HAP-1 (cell line): Measurements from ENCODE around the gene SRRT.
"Not testable (repeated sequence)": the region's sequence is repeated elsewhere in the genome, so short reads cannot be mapped to it uniquely, and the experiment has no call there.

ENCODE experiments used
- DNase-seq, 2 experiments: peaks; one replicate each; pipeline ENCODE4 v3.0.0-alpha.2; 2016 to 2020; ENCODE audit warnings: low spot score in 2 of 2
- H3K27me3 ChIP-seq: fragments of 250-450 bp; sonication (Bioruptor Pico); 2 replicates; pipeline ENCODE4 v1.5.1; 2020; ENCODE audit warnings: low read depth, mild to moderate bottlenecking, moderate library complexity
- H3K36me3 ChIP-seq: fragments of 250-450 bp; sonication (Bioruptor Pico); replicated peaks from 2 replicates; pipeline ENCODE4 v1.5.1; 2020; ENCODE audit warnings: mild to moderate bottlenecking
- H3K4me1 ChIP-seq: fragments of 250-450 bp; sonication (Bioruptor Pico); 2 replicates; pipeline ENCODE4 v1.5.1; 2020; ENCODE audit warnings: mild to moderate bottlenecking
- H3K4me3 ChIP-seq: fragments of 250-450 bp; sonication (Bioruptor Pico); 2 replicates; pipeline ENCODE4 v1.5.1; 2020; ENCODE audit warnings: mild to moderate bottlenecking, moderate library complexity
- H3K9me3 ChIP-seq: fragments of 250-450 bp; sonication (Bioruptor Pico); 2 replicates; pipeline ENCODE4 v1.5.1; 2020; ENCODE audit warnings: mild to moderate bottlenecking, moderate library complexity
- in situ Hi-C: fragments of 300-500 bp; cut with MboI; formaldehyde crosslinking; loops from 3 replicates; pipeline ENCODE4 v1.14.3; 2020; ENCODE audit warnings: low sequenced_read_pairs, inconsistent platforms, mixed read lengths

Gene SRRT

DNA sequence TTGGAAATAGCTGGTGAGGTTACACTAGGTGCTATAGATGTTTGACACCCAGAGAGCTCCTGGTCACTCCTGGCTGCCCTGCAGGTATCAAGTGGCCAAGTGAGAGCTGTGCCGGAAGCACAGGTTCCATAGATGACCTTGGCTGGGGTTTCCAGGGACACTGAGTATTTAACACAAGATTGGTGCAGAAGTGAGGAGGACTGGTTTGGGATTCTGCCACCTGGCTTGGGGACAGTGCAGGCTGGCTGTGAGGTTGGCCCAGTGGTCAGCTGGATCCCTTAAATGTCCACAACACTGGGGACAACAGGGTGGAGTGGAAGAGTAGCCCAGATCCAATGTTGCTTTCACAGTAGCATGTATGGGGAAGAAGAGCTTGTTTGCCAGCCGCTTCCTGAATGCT is 26.1 kb downstream of the SRRT start:
- in situ Hi-C loops, result no loop called here
- peaks cover 4% of the 10 kb centered on the region; the same call in 1 of the 2 replicates for H3K27me3 ChIP-seq

GRCh38 chr7:100901921-100902332 is 27.0 kb downstream of the SRRT start:
- Histone ChIP-seq H3K4me3 (no peak overlapping the region), H3K36me3 (no peaks in the 10 kb centered on the region), H3K4me1 (no peaks in the 10 kb centered on the region), H3K27me3 (no peaks in the 10 kb centered on the region), H3K9me3 (no peaks in the 10 kb centered on the region)
- DNase-seq, result no peak
- in situ Hi-C loops, result no loop called here

More for the DNA sequence above, 26.1 kb downstream of the SRRT start:
- no peak for DNase-seq
- Histone ChIP-seq H3K36me3 (no peaks in the 10 kb centered on the region), H3K4me3 (no peak overlapping the region), H3K9me3 (no peaks in the 10 kb centered on the region), H3K4me1 (peaks cover 4% of the 10 kb centered on the region)

DNA sequence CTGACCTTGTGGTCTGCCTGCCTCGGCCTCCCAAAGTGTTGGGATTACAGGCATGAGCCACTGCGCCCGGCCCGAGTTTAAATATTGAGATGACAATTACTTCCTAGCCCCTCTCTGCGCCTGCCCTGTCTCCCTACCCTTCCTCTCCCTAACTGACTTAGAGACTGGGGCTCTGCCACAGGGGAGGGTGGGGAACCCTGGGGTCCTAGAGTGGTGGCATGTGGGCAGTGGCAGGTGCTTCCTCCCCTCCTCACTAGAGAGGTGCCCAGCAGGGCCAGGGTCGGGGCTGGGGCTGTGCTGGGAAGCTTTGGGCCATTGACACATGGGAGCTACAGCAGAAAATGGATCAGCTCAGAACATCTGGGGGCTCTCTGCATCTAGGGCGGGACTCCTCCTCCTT is 27.7 kb downstream of the SRRT start:
- no peaks in the 10 kb centered on the region for H3K27me3 ChIP-seq
- H3K9me3 ChIP-seq, result no peaks in the 10 kb centered on the region
- in situ Hi-C loops, result no loop called here
- no peak overlapping the region for H3K4me3 ChIP-seq
- H3K36me3 ChIP-seq, result no peaks in the 10 kb centered on the region
- no peak for DNase-seq
- H3K4me1 ChIP-seq, result no peaks in the 10 kb centered on the region

GRCh38 chr7:100908512-100908911 is 33.6 kb downstream of the SRRT start:
- Histone ChIP-seq H3K9me3 (no peaks in the 10 kb centered on the region), H3K36me3 (no peaks in the 10 kb centered on the region), H3K4me1 (no peaks in the 10 kb centered on the region), H3K4me3 (no peak overlapping the region), H3K27me3 (no peaks in the 10 kb centered on the region)
- in situ Hi-C loops, result no loop called here
- no peak for DNase-seq

DNA sequence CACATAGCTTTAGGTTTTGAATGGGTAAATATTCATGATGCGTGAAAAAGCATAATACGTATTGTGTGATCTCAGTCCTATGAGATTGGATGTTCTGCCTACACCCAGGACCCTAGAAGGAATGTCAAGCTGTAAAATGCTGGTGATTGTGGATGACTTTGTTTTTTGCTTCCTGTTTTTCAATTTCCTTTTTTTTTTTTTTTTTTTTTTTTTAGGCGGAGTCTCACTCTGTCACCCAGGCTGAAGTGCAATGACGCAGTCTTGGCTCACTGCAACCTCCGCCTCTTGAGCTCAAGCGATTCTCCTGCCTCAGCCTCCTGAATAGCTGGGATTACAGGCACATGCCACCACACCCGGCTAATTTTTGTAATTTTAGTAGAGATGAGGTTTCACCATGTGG is 35.5 kb downstream of the SRRT start:
- in situ Hi-C loops, H3K27me3 ChIP-seq, H3K4me3 ChIP-seq, DNase-seq, H3K36me3 ChIP-seq, H3K4me1 ChIP-seq, H3K9me3 ChIP-seq: not testable (repeated sequence)

GRCh38 chr7:100911484-100911883 is 36.6 kb downstream of the SRRT start:
- no peak for DNase-seq
- in situ Hi-C loops, result no loop called here
- Histone ChIP-seq H3K4me1 (no peaks in the 10 kb centered on the region), H3K9me3 (no peaks in the 10 kb centered on the region), H3K36me3 (no peaks in the 10 kb centered on the region), H3K4me3 (no peak overlapping the region), H3K27me3 (no peaks in the 10 kb centered on the region)

DNA sequence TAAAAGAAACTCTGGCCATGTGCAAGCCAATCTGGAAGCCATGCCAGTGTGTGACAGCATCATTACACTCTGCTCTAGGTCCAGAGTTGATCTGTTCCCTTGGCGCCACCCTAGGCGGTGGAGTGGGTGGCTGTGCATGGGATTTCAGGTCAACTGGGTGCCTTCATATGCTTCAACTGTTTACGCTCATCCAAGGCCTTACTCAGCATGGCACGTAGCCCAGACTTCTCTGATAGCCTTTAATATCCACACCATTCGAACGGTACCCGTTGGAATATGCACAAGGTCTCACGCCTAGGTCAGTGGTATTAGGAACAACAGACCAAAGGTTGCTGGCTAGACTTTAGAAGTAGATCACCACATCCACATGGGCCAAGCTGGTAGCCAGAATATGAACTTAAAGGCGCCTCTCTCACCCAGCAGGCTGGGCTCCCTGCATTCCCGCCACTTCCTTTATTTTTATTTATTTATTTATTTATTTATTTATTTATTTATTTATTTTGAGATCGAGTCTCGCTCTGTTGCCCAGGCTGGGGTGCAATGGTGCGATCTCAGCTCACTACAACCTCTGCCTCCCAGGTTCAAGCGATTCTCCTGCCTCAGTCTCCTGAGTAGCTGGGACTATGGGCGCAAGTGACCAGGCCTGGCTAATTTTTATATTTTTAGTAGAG is 39.4 kb downstream of the SRRT start:
- Histone ChIP-seq H3K4me1 (no peaks in the 10 kb centered on the region), H3K36me3 (no peaks in the 10 kb centered on the region), H3K27me3 (no peaks in the 10 kb centered on the region), H3K4me3 (no peak overlapping the region), H3K9me3 (no peaks in the 10 kb centered on the region)
- in situ Hi-C loops, result no loop called here
- DNase-seq, result no peak

- Histone ChIP-seq H3K9me3 (no peaks in the 10 kb centered on the region), H3K27me3 (no peaks in the 10 kb centered on the region), H3K4me1 (no peaks in the 10 kb centered on the region), H3K4me3 (no peak overlapping the region), H3K36me3 (no peaks in the 10 kb centered on the region)
- DNase-seq, result no peak
- in situ Hi-C loops, result no loop called here
Measured at GRCh38 chr7:100914879-100915447, 40.1 kb downstream of the SRRT start.

GRCh38 chr7:100919335-100919734 is 44.4 kb downstream of the SRRT start:
- H3K4me1 ChIP-seq, DNase-seq, H3K9me3 ChIP-seq, H3K4me3 ChIP-seq, H3K27me3 ChIP-seq, in situ Hi-C loops, H3K36me3 ChIP-seq: not testable (repeated sequence)

- DNase-seq, H3K27me3 ChIP-seq, H3K4me3 ChIP-seq, H3K9me3 ChIP-seq, in situ Hi-C loops, H3K36me3 ChIP-seq, H3K4me1 ChIP-seq: not testable (repeated sequence)
Measured at GRCh38 chr7:100919779-100920437, 45.0 kb downstream of the SRRT start.

DNA sequence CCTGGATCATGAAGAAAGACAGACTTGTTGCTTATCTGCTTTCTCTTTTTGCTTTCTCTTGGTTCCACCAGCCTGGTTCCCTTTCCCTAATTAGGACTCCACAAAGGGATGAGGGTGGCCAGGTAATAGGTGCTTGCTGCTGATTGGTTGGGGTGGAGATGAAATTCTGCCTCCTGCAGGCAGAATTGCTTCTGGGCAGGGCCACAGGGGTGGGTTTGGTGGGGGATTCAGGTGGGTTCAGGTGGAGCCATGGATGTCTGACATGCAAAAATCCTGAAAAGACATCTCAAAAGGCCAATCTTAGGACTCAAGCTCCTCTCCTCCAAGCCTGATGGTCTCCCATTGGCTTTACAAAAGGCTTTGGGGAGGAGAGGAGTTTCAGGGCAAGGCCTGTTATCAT is 46.1 kb downstream of the SRRT start:
- no peaks in the 10 kb centered on the region for H3K9me3 ChIP-seq
- no peaks in the 10 kb centered on the region for H3K27me3 ChIP-seq
- no peak for DNase-seq
- H3K4me1 ChIP-seq, result no peaks in the 10 kb centered on the region
- in situ Hi-C loops, result no loop called here
- H3K4me3 ChIP-seq, result no peak overlapping the region
- no peaks in the 10 kb centered on the region for H3K36me3 ChIP-seq

DNA sequence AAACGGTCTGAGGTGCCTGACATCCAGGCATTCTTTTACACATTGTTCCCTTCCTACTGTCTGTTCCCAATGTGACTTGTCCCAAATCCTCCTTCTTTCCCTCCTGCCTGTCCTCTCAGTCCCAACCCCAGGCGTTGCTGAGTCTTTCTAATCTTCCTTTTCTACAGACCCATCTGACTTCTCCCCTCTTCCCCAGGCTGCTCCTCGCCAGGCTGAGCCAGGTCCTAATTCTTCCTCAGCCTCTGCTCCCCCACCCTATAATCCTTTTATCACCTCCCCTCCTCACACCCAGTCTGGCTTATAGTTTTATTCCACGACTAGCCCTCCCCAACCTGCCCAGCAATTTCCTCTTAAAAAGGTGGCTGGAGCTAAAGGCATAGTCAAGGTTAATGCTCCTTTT is 48.7 kb downstream of the SRRT start:
- H3K4me1 ChIP-seq, H3K4me3 ChIP-seq, H3K9me3 ChIP-seq, DNase-seq, H3K27me3 ChIP-seq, H3K36me3 ChIP-seq, in situ Hi-C loops: not testable (repeated sequence)

DNA sequence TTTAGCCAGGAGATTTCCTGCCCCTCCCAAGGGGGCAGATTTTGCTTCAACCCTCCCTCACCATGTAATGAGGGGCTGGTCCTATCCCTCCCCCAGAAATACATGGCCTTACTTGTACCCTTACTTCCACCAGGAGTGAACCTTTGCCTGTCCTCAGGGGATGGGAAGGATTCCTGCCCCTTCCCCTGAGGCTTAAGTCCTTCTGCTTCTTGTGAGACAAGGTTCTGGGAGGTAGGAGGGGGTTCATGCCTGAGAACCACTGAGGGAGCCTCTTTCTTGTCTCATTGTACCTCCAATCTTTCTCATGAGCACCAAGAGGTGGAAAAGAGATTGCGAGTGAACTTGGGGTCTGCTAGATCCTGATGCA is 54.9 kb downstream of the SRRT start:
- H3K4me3 ChIP-seq, result no peak overlapping the region
- H3K9me3 ChIP-seq, result no peaks in the 10 kb centered on the region
- in situ Hi-C loops, result no loop called here
- H3K36me3 ChIP-seq, result no peaks in the 10 kb centered on the region
- H3K27me3 ChIP-seq, result no peaks in the 10 kb centered on the region
- no peak for DNase-seq
- no peaks in the 10 kb centered on the region; the same call in 1 of the 2 replicates for H3K4me1 ChIP-seq

GRCh38 chr7:100933734-100934133 is 58.8 kb downstream of the SRRT start:
- H3K4me1 ChIP-seq, result no peaks in the 10 kb centered on the region; the same call in 1 of the 2 replicates
- in situ Hi-C loops, result no loop called here
- H3K36me3 ChIP-seq, result no peaks in the 10 kb centered on the region
- H3K4me3 ChIP-seq, result no peak overlapping the region
- DNase-seq, result no peak
- no peaks in the 10 kb centered on the region for H3K27me3 ChIP-seq
- no peaks in the 10 kb centered on the region for H3K9me3 ChIP-seq
